Stimulated activated CD4-positive, alpha-beta T cell treated with anti-CD3 and anti-CD28 coated beads, Interleukin-15, amount 100 ng/mL, for 24 hours (primary cell): ENCODE measurements around the gene POP4.

Experiments used
- DNase-seq: peaks from one replicate; pipeline ENCODE4 v3.0.0-alpha.2; 2020

Gene POP4

DNA sequence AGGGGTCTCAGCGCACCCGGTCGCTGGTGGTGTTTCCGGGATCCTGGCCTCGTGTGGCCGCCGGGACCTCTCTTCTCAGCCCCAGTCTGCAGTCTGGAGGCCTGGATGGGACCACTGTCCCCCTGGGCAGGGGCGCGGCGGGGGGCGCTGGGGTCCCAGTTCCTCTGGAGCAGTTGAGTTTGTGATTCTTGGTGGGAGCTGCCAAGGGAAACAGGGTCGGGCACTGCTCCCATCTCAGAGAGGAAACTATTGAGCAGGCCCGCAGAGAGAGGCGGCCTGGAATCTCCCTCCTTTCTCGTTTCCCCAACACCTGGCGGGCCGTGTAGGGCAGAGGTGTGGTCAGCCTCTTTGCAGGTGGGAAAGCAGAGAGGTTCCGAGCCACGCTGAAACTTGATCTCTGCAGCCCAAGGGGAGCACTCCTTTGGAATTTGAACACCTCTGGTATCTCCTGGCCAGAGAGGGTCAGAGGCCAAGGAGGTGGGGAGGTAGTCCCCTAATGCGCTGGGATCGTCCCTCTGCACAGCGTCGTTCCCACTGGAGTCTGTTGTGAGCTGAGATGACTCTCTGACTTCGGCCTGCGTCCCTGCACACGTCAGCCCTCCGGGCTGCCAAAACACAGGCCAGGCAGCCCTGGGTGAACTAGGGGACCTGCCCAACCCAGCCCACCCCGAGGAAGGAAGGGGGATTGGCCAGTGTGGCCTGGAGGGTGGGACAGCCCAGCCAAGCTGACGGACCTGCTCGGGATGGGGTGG is 59.9 kb downstream of the POP4 start:
- peak; percentile 42 for DNase-seq
